OCI-LY7 (cell line): ENCODE results near the gene RBMS1. TPM values are rescaled to one million over a fixed set of nuclear protein-coding genes. Genes with fewer than 3 reads are reported as not detected.

Experiments used
- BruUV-seq: library from RNA; stranded (reverse); fragments of 400-500 nt; replicated peaks from 2 replicates; lab custom pipeline; 2021; lab: Mats Ljungman, UMichigan
- CTCF ChIA-PET: fragments of 300-600 bp; sonication (Branson Sonifier 250); formaldehyde crosslinking; loops from one replicate; lab custom pipeline; 2022; ENCODE audit warnings: antibody characterized with exemption; ENCODE audit not compliant: unreplicated experiment; lab: Charles Lee
- POLR2A ChIA-PET: fragments of 300-600 bp; sonication (Branson Sonifier 250); formaldehyde crosslinking; loops from one replicate; lab custom pipeline; 2022; ENCODE audit warnings: antibody characterized with exemption; lab: Charles Lee
- DNase-seq: peaks from one replicate; pipeline ENCODE4 v3.0.0-alpha.2; 2015; ENCODE audit warnings: low spot score
- H2AFZ ChIP-seq: fragments of 200-600 bp; sonication (generic), shearing (Covaris generic); 2 replicates; pipeline ENCODE4 v1.6.1; 2014; ENCODE audit warnings: mild to moderate bottlenecking, antibody characterized with exemption, low read length, moderate library complexity
- H3K27ac ChIP-seq: fragments of 200-600 bp; sonication (generic); 2 replicates; pipeline ENCODE4 v1.5.1; 2014; ENCODE audit warnings: mixed run types, low read depth, mild to moderate bottlenecking, moderate library complexity, low read length, inconsistent platforms; ENCODE audit not compliant: poor library complexity, severe bottlenecking
- H3K36me3 ChIP-seq: fragments of 200-600 bp; sonication (generic); 2 replicates; pipeline ENCODE4 v1.6.1; 2014; ENCODE audit warnings: mild to moderate bottlenecking, antibody characterized with exemption, low read length, moderate library complexity, mixed read lengths; ENCODE audit not compliant: insufficient read depth
- H3K4me1 ChIP-seq: fragments of 200-600 bp; sonication (generic); 2 replicates; pipeline ENCODE4 v1.5.1; 2014; ENCODE audit warnings: mild to moderate bottlenecking, low read length; ENCODE audit not compliant: insufficient read depth, poor library complexity, severe bottlenecking
- H3K4me2 ChIP-seq: fragments of 200-600 bp; sonication (generic); 2 replicates; pipeline ENCODE4 v1.6.1; 2014; ENCODE audit warnings: mild to moderate bottlenecking, low read length
- H3K4me3 ChIP-seq: fragments of 200-600 bp; sonication (generic); 2 replicates; pipeline ENCODE4 v1.5.1; 2014; ENCODE audit warnings: mild to moderate bottlenecking, low read depth, low read length; ENCODE audit not compliant: poor library complexity, severe bottlenecking
- H3K79me2 ChIP-seq: fragments of 200-600 bp; sonication (generic); 2 replicates; pipeline ENCODE4 v1.6.1; 2016; ENCODE audit warnings: low read depth, mild to moderate bottlenecking, low read length, moderate library complexity, mixed read lengths; ENCODE audit not compliant: insufficient read depth
- H3K9me2 ChIP-seq: fragments of 200-600 bp; sonication (generic); 2 replicates; pipeline ENCODE4 v1.6.1; 2016; ENCODE audit warnings: mild to moderate bottlenecking, low read length, mixed read lengths; ENCODE audit not compliant: insufficient read depth
- H3K9me3 ChIP-seq: fragments of 200-600 bp; sonication (generic); 2 replicates; pipeline ENCODE4 v1.6.1; 2014; ENCODE audit warnings: mild to moderate bottlenecking, mixed run types, low read length, mixed read lengths
- H4K20me1 ChIP-seq: fragments of 200-600 bp; sonication (generic); 2 replicates; pipeline ENCODE4 v1.6.1; 2014; ENCODE audit warnings: mild to moderate bottlenecking, antibody characterized with exemption, low read length, moderate library complexity, mixed read lengths; ENCODE audit not compliant: insufficient read depth
- EZH2phosphoT487 ChIP-seq: fragments of 200-600 bp; sonication (generic); IDR thresholded peaks from 2 replicates; pipeline ENCODE4 v1.6.1; 2018; ENCODE audit warnings: low read depth, borderline replicate concordance, mild to moderate bottlenecking, mixed run types, antibody characterized with exemption, low read length, moderate library complexity, mixed read lengths
- intact Hi-C: fragments of 100-400 bp; cut with micrococcal nuclease; formaldehyde crosslinking; loops from one replicate; pipeline ENCODE4 v1.10.0; 2022; ENCODE audit not compliant: unreplicated experiment
- total RNA-seq, 2 experiments: library from RNA; depleted of rRNA in 1 of 2; stranded (reverse); fragments of >200 nt in 1 of 2; shearing (Covaris generic) in 1 of 2; gene quantifications; 2 replicates each; pipeline ENCODE4 v1.2.3, GENCODE V29; 2014 to 2022
- TF ChIP-seq, protein P1 (sequence below): fragments of 200-600 bp; sonication (generic); conservative IDR thresholded peaks from 2 replicates; pipeline ENCODE4 v1.5.1; 2014; ENCODE audit warnings: mild to moderate bottlenecking, antibody characterized with exemption, low read length, moderate library complexity, mixed read lengths

Gene RBMS1
- total RNA-seq, 2 experiments from 2014 or later = 29.5 to 35.7 TPM

DNA sequence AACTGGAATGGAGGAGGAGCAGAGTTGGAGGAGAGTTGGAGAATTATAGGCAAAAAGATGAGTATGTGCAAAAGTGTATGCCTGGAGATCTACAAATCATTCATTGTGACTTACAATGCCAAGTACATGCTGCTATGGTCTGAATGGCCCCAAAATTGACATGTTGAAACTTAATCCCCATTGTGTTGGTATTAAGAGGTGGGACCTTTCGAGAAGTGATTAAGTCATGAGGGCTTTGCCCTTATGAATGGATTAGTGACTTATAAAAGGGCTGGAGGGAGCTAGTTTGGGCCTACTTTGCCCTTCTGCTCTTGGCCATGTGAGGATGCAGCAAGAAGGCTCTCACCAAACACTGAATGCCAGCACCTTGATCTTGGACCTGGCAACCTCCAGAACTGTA is 6.3 kb upstream of the RBMS1 start:
- TF ChIP-seq, protein P1, sequence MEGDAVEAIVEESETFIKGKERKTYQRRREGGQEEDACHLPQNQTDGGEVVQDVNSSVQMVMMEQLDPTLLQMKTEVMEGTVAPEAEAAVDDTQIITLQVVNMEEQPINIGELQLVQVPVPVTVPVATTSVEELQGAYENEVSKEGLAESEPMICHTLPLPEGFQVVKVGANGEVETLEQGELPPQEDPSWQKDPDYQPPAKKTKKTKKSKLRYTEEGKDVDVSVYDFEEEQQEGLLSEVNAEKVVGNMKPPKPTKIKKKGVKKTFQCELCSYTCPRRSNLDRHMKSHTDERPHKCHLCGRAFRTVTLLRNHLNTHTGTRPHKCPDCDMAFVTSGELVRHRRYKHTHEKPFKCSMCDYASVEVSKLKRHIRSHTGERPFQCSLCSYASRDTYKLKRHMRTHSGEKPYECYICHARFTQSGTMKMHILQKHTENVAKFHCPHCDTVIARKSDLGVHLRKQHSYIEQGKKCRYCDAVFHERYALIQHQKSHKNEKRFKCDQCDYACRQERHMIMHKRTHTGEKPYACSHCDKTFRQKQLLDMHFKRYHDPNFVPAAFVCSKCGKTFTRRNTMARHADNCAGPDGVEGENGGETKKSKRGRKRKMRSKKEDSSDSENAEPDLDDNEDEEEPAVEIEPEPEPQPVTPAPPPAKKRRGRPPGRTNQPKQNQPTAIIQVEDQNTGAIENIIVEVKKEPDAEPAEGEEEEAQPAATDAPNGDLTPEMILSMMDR = no peak
- no peak for TF ChIP-seq EZH2phosphoT487
- Histone ChIP-seq H3K4me3 (no peak overlapping the region), H3K79me2 (no peaks in the 10 kb centered on the region), H4K20me1 (no peaks in the 10 kb centered on the region), H3K9me3 (no peaks in the 10 kb centered on the region), H3K9me2 (no peaks in the 10 kb centered on the region), H3K27ac (no peak overlapping the region), H3K4me1 (no peaks in the 10 kb centered on the region), H2AFZ (no peak overlapping the region), H3K4me2 (no peak overlapping the region), H3K36me3 (no peaks in the 10 kb centered on the region)
- ChIA-PET POLR2A (interaction anchor here (1.1 kb wide), 1 partner anchor 139 kb away, joined by 3 read pairs; no protein-coding TSS in a partner anchor), CTCF (no interaction called here)
- intact Hi-C loops = no loop called here
- no peak for DNase-seq
- no TSS peak for BruUV-seq

DNA sequence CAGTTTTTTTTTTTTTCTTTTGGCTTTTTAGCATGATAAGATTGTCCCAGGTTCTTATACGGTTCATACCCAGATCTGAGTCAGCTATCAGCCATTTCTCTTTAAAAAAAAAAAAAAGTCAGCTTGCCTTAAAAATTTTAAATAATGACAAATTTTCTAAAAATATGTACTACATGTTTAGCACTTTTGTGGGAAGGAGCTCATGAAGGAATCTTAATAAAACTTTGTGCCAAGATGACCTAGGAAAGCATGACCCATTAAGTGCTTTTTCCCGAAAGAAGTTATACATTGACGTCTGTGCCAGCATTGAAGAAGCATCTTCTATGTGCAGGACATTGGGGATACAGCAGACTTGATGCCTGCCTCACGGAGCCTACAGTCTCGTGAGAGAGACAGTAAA is 4.5 kb upstream of the RBMS1 start:
- CTCF ChIA-PET = no interaction called here
- H3K36me3 ChIP-seq = no peaks in the 10 kb centered on the region
- no peak for DNase-seq
- no TSS peak for BruUV-seq
- H4K20me1 ChIP-seq = no peaks in the 10 kb centered on the region
- POLR2A ChIA-PET = interaction anchor here (0.6 to 0.7 kb wide), 6 partner anchors 16 to 616 kb away, joined by 3 to 5 read pairs (median 3); no protein-coding TSS in a partner anchor
- no peak overlapping the region for H3K4me2 ChIP-seq
- H3K79me2 ChIP-seq = no peaks in the 10 kb centered on the region
- H3K9me2 ChIP-seq = no peaks in the 10 kb centered on the region
- H3K4me3 ChIP-seq = no peak overlapping the region
- H3K27ac ChIP-seq = no peak overlapping the region
- intact Hi-C loops = no loop called here
- TF ChIP-seq, protein P1 = no peak
- no peak for TF ChIP-seq EZH2phosphoT487
- no peaks in the 10 kb centered on the region for H3K9me3 ChIP-seq
- no peak overlapping the region for H2AFZ ChIP-seq
- H3K4me1 ChIP-seq = no peaks in the 10 kb centered on the region

DNA sequence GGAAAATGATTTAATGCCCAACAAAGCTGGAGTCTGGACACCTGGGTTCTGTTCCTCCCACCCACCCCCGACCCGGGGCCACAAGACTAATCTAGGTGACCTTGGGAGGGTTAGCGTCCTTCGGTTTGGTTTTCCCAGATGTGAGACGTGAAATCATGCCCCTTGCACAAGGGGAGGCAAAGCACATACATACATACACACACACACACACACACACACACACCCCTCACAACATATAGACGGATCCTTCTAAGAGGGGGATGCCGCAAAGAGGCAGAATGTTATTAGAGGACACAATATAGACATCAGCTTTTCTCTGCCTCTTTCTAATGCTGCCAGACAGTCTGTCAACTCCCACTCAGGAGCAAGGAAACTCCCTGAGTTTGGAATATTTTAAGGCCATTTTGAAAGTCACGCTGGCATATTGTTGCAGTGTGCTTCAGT is 616 bp upstream of the RBMS1 start:
- intact Hi-C loops = no loop called here
- H2AFZ ChIP-seq = no peak overlapping the region
- H3K9me2 ChIP-seq = no peaks in the 10 kb centered on the region
- H3K27ac ChIP-seq = no peak overlapping the region
- peaks cover 6% of the 10 kb centered on the region for H3K4me1 ChIP-seq
- H3K79me2 ChIP-seq = no peaks in the 10 kb centered on the region
- no peak overlapping the region for H3K4me3 ChIP-seq
- no peak for DNase-seq
- no peaks in the 10 kb centered on the region for H4K20me1 ChIP-seq
- ChIA-PET CTCF (no interaction called here), POLR2A (interaction anchor here (0.9 kb wide), 1 partner anchor 66 kb away, joined by 3 read pairs; no protein-coding TSS in a partner anchor)
- H3K9me3 ChIP-seq = no peaks in the 10 kb centered on the region
- no TSS peak for BruUV-seq
- H3K36me3 ChIP-seq = no peaks in the 10 kb centered on the region
- TF ChIP-seq, protein P1 = no peak
- TF ChIP-seq EZH2phosphoT487 = 0 out of 2 replicates have a peak, but pooled peaks have one; percentile 82
- no peak overlapping the region for H3K4me2 ChIP-seq
